ENCODE results near the gene CREBBP.

Gene CREBBP

GRCh38 chr16:3866703-3867431 lies 13.6 kb downstream of the CREBBP start:
- TF ChIP-seq TAF1 (IDR thresholded peaks at IDR 0.05; ENCODE audit: low read depth) (no peak), TEAD4 (IDR thresholded peaks at IDR 0.05) (no peak), EGR1 (IDR thresholded peaks at IDR 0.05) (no peak), RAD21 (IDR thresholded peaks at IDR 0.05; ENCODE audit: low read depth) (no peak), NFIC (IDR thresholded peaks at IDR 0.05) (no peak), REST (IDR thresholded peaks at IDR 0.05; ENCODE audit: low read depth) (no peak), EP300 (IDR thresholded peaks at IDR 0.05; ENCODE audit: borderline replicate concordance) (no peak)

- no peak for TF ChIP-seq EGR1 (IDR thresholded peaks at IDR 0.05)
- TF ChIP-seq, protein P1, sequence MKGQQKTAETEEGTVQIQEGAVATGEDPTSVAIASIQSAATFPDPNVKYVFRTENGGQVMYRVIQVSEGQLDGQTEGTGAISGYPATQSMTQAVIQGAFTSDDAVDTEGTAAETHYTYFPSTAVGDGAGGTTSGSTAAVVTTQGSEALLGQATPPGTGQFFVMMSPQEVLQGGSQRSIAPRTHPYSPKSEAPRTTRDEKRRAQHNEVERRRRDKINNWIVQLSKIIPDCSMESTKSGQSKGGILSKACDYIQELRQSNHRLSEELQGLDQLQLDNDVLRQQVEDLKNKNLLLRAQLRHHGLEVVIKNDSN (IDR thresholded peaks at IDR 0.05) = no peak
- TF ChIP-seq CREB1 (IDR thresholded peaks at IDR 0.05; ENCODE audit: low read depth) = no peak
- no peak for TF ChIP-seq NFIC (IDR thresholded peaks at IDR 0.05)
- TF ChIP-seq EP300 (IDR thresholded peaks at IDR 0.05; ENCODE audit: borderline replicate concordance) = no peak
- TF ChIP-seq FOXM1 (IDR thresholded peaks at IDR 0.05; ENCODE audit: borderline replicate concordance, low read depth) = no peak
- no peak for TF ChIP-seq REST (IDR thresholded peaks at IDR 0.05; ENCODE audit: low read depth)
- TF ChIP-seq RAD21 (IDR thresholded peaks at IDR 0.05; ENCODE audit: low read depth) = no peak
- no peak for TF ChIP-seq ZBTB7A (IDR thresholded peaks at IDR 0.05; ENCODE audit: low read depth)
- no peak for TF ChIP-seq TAF1 (IDR thresholded peaks at IDR 0.05; ENCODE audit: low read depth)
- no peak for TF ChIP-seq TEAD4 (IDR thresholded peaks at IDR 0.05)
- no peak for TF ChIP-seq CEBPB (IDR thresholded peaks at IDR 0.05)
- TF ChIP-seq, protein P2, sequence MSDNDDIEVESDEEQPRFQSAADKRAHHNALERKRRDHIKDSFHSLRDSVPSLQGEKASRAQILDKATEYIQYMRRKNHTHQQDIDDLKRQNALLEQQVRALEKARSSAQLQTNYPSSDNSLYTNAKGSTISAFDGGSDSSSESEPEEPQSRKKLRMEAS (IDR thresholded peaks at IDR 0.05) = no peak
- TF ChIP-seq TCF12 (IDR thresholded peaks at IDR 0.05; ENCODE audit: low read depth) = no peak
- no peak for TF ChIP-seq YY1 (IDR thresholded peaks at IDR 0.05; ENCODE audit: low read depth)
Observed at GRCh38 chr16:3865241-3865640, 15.3 kb downstream of the CREBBP start.

GRCh38 chr16:3864562-3864961 lies 16.0 kb downstream of the CREBBP start:
- no peak for TF ChIP-seq ZBTB7A (IDR thresholded peaks at IDR 0.05; ENCODE audit: low read depth)
- no peak for TF ChIP-seq TEAD4 (IDR thresholded peaks at IDR 0.05)
- no peak for TF ChIP-seq TAF1 (IDR thresholded peaks at IDR 0.05; ENCODE audit: low read depth)

DNA sequence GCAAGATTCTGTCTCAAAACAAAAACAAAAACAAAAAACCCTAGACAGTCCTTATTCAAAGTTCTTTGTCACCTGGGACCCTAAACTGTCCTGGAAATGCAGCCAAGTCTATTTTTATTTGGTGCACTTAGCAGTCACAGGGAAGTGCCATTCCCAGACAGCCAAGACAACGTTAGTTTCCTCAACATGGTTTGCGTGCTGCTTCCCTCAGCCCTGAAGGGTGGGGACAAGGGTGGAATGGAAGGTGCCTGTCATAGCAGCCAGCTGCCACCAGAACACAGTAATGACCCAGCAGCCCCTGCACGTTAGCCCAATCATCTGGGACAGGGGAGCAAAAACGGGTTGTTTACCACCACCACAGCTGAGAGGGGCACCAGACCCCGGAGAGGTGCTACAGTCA lies 16.9 kb downstream of the CREBBP start:
- TF ChIP-seq CEBPB (IDR thresholded peaks at IDR 0.05) (no peak), RAD21 (IDR thresholded peaks at IDR 0.05; ENCODE audit: low read depth) (no peak), REST (IDR thresholded peaks at IDR 0.05; ENCODE audit: low read depth) (no peak), NFIC (IDR thresholded peaks at IDR 0.05) (no peak), EGR1 (IDR thresholded peaks at IDR 0.05) (no peak), YY1 (IDR thresholded peaks at IDR 0.05; ENCODE audit: low read depth) (no peak), ZBTB7A (IDR thresholded peaks at IDR 0.05; ENCODE audit: low read depth) (no peak), CREB1 (IDR thresholded peaks at IDR 0.05; ENCODE audit: low read depth) (no peak), TEAD4 (IDR thresholded peaks at IDR 0.05) (no peak), EP300 (IDR thresholded peaks at IDR 0.05; ENCODE audit: borderline replicate concordance) (no peak), TCF12 (IDR thresholded peaks at IDR 0.05; ENCODE audit: low read depth) (no peak), FOXM1 (IDR thresholded peaks at IDR 0.05; ENCODE audit: borderline replicate concordance, low read depth) (no peak), TAF1 (IDR thresholded peaks at IDR 0.05; ENCODE audit: low read depth) (no peak)
- TF ChIP-seq, protein P2 (IDR thresholded peaks at IDR 0.05) = no peak
- TF ChIP-seq, protein P1 (IDR thresholded peaks at IDR 0.05) = no peak

Measured in Ishikawa (cell line).